Fibroblast of upper back skin (primary cell): ENCODE results near the gene PALM3.
"Not testable (repeated sequence)": the region's sequence is repeated elsewhere in the genome, so short reads cannot be mapped to it uniquely, and the experiment has no call there.

Experiments
- DNase-seq: peaks from one replicate; pipeline ENCODE4 v3.0.0-alpha.2; 2013

PALM3 gene

DNA sequence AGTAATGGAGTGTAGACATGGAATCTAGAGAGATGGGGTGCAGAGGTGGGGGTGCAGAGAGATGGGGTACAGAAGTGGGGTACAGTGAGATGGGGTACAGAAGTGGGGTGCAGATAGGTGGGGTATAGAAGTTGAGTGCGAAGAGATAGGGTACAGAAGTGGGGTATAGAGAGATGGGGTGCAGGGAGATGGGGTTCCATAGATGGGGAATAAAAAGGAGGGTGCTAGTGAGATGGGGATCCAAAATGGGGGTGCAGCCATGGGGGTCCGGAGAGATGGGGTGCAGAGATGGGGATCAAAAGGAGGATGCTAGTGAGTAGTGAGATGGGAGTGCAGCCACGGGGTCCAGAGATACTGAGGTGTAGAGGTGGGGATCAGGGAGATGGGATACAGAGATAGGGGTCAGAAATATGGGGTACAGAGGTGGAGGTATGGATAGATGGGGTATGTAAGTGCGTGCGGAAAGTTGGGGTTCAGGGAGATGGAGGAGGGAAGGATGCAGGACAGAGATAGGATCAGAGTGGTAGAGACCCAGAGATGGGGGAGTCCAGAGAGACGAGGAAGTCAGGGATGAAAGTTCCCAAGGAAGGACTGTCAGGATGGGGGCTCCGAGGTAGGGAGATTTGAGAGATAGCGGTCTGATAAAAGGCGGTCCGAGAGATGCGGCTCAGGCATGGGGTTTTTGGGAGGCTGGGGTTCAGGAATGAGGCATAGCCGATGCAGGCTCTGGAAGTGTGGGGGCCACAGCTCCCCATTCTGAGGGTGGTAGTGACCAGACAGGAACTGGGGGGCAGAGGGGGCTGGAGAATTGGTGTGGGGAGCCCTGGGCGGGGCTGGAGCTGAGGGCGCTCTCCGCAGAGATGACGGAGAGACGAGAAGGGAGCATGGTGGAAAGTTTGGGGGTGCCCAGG, 3.4 kb downstream of the PALM3 start:
- DNase-seq: no peak

DNA sequence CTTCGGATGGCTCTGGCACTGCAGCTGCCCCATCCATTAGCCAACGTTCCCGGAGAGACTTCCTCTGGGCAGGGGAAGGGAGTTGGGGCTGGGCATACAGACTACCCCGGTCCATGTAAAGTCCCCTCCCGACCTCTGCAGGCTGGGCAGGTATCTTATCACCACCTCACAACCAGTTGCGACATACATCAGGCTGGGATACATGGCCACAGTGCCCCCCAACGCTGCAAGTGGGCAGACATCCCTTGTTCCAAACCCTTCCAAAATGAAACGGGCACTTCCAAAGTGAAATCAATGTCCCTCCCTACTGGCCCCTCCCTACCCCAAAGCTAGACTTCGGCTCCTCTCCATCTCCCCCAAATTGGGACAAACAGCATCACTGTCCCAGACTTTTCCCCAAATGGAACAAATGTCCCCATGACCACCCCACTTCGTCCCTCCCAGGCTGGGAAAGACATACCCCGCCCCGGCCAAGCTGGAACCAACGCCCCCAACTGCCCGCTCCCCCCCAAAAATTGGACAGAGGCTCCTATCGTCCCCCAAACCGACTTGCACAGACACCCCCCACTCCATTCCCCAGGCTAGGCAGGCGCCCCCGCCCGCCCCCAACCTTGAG, 5.0 kb downstream of the PALM3 start:
- DNase-seq: no peak

DNA sequence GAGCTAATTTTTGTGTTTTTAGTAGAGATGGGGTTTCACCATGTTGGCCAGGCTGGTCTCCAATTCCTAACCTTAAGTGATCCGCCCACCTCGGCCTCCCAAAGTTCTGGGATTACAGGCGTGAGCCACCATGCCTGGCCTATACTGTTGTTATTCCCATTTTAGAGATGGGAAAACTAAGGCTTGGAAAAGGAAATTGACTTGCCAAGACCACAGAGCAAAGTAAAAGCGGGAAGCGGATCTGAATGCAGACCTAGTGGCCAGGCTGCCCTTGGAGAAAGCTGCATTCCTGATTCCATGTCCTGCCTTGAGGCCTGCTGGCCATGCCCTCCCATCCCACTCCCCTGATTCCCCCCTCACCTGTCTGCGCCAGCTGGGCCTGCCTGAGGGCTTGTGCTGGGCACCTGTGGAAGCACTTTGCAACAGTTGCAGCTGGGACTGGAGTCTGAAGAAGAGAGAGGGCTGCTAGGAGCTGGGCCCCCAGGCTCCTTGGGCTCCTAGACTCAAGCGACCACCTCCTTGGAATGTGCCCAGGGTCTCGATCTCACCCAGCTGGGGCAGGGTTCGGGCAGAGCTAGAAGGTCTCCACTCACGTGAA, 5.7 kb downstream of the PALM3 start:
- DNase-seq: no peak

DNA sequence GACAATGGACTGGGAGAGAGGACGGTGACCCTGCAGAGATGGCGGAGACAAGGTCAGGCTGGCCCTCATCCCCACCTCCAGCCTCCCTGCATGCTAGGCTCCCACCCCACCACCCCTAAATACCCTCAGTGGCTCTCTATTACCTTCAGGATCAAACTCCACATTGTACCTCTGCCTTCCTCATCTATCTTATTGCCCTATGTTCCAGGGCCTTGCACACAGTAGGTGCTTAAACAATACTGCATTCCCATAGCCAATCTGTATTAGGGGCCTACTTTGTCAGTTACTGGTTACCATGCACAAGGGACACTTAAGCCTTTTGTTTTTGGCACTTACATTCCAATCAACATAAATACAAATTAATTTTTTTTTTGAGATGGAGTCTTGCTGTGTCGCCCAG, 6.5 kb downstream of the PALM3 start:
- no peak for DNase-seq

DNA sequence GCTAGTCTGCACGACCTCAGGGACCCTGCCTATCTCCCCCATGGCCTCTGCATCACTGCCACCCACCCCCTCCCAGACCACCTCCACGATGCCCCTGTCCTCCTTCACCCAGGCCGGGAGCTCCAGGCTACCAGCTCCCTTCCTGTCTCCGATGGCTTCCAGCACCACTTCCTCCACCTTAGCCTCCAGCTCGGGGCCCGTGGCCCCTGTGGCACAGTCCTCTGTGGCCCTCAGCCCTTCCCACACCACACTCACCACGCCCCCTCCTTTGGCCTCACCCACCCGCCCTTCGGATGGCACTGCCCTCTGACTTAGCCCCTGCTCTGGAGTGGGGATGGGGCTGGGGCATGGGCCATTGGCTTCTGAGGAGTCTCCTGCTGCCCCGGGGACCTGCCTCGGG, 7.2 kb downstream of the PALM3 start:
- no peak for DNase-seq

DNA sequence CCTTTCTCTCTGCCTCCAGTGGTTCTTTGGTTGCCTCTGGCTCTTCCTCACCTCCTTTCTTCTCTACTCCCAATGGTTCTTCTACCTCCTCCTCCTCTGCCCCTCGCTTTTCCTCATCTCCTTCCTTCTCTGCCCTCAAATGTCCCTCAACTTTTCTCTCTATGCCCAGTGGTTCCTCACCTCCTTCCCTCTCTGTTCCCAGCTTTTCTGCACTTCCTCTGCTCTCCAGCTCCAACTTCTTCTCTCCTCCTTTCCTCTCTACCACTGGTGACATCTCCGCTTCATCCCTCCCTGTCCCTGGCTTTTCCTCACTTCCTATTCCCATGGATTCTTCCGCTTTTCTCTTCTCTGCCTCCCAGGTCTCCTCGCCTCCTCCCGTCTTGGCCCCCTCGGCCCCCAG, 7.8 kb downstream of the PALM3 start:
- no peak for DNase-seq

DNA sequence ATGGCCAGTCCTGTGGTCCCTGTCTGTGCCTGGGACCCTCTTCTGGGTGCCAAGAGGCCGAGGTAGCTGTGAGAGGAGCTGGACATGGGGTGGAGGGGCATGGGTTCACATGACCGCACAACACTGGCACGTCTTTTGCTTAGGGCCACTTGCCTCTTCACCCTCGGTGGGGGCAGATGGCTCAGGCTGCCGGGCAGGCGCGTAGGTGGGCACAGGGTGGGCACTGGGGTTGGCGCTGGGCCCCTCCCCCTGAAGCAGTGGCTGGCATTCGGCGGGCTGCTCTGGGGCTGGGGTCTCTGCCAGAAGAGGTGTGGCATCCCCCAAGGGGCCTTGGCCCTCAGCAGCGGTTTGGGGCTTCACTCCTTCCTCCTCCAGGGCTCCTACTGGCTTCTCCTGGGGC, 8.4 kb downstream of the PALM3 start:
- DNase-seq: no peak

DNA sequence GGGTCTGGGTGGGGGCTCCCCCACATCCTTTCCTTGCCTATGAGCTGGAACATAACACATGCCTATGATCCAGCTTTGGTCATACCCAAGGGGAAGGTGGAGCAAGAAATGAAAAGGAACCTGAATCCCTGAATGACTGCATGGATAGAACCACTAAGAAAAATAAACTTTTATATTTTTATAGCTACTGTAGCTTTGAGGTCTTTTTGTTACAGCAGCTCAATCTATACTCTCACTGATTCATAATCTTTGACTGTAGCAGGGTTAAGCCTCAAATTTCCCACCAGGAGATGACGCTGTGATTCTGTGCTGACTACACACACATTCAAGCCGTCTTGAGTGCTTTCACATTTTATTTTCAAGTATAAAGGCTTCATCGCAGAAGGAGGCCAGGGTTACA, 8.8 kb downstream of the PALM3 start:
- no peak for DNase-seq

DNA sequence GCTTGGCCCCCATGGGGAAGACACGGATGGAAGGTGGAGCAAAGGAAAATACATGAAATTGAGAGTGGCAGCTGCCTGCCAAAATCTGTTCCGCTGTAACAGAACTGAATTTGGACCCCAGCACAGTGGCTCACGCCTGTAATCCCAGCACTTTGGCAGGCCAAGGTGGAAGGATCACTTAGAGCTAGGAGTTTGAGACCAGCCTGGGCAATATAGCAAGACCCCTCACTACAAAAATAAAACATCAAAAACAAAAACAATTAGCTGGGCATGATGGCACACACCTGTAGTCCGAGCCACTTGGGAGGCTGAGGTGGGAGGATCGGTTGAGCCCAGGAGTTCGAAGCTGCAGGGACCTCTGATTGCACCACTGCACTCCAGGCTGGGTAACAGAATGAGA, 9.4 kb downstream of the PALM3 start:
- DNase-seq: no peak

DNA sequence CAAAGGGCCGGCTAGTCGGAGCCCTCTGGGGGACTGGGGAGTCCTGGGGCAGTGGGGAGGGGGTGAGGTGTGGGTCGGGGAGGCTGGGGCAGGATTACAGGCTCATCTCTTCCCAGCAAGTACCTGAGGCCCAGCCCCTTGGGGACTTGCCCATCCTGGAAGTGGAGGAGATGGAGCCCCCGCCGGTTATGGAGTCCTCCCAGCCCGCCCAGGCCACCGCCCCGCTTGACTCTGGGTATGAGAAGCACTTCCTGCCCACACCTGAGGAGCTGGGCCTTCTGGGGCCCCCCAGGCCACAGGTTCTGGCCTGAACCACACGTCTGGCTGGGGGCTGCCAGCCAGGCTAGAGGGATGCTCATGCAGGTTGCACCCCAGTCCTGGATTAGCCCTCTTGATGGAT, 9.9 kb downstream of the PALM3 start:
- DNase-seq: no peak

DNA sequence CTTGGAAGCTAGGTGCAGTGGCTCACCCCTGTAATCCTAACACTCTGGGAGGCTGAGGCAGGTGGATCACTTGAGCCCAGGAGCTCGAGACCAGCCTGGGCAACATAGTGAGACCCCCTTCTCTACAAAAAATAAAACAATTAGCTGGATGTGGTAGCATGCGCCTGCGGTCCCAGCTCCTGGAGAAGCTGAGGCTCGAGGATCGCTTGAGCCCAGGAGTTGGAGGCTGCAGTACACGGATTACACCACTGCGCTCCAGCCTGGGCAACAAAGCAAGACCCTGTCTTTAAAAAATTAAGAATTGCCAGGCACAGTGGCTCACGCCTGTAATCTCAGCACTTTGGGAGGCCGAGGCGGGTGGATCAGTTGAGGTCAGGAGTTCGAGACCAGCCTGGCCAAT, 10.9 kb downstream of the PALM3 start:
- DNase-seq: not testable (repeated sequence)

DNA sequence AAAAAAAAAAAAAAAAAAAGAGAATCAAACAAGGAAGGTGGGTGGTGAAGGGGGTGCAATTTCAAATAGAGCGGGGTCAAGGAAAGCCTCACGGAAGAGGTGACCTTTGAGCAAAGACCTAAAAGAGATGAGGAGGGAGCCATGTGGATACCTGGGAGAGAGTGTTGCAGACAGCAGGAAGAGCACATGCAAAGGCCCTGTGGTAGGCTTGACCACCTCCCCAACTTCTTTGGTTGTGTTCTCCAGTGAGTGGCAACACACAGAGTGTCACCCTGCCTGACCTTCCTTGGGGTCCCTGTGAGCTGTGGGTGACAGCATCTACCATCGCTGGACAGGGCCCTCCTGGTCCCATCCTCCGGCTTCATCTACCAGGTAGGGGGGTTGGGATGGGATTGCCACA, 11.4 kb downstream of the PALM3 start:
- no peak for DNase-seq

DNA sequence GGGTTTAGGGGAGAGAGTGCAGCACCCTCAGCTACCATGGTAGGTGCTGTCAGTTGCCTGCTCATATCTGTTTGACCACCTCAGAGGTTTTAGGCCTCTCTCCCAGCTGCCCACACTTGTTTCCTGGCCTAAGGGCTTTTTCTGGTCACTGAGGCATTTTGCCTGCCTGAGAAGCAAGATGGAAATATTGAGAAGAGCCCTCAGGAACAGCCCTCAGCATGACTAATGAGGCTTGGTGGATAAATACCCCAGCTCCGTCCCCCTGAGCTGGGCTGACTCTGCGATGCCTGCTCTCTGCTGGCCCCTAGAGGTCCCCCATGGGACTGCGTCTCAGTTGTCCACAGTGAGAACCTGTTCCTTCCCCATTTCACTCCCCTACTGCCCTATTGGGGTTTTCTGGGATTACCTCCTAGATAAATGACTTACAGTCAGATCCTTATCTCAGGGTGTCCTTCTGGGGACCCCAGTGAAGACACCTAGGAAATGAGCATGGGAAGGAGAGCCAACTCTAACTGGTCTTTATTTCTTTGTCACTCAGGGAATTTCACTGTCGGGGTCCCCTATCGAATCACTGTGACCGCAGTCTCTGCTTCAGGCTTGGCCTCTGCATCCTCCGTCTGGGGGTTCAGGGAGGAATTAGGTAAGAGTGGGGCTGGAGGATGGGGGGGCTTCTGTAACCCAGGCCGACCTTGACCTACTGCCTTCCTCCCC, 13.3 kb downstream of the PALM3 start:
- no peak for DNase-seq

DNA sequence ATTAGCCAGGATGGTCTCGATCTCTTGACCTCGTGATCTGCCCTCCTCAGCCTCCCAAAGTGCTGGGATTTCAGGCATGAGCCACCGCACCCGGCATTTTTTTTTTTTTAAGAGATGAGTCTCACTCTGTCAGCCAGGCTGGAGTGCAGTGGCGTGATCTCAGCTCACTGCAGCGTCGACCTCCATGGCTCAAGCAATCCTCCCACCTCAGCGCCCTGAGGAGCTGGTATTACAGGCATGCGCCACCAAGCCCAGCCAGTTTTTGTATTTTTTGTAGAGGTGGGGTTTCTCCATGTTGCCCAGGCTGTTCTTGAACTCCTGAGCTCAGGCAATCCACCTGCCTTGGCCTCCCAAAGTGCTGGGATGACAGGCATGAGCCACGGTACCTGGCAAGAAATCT, 14.0 kb downstream of the PALM3 start:
- DNase-seq: not testable (repeated sequence)

DNA sequence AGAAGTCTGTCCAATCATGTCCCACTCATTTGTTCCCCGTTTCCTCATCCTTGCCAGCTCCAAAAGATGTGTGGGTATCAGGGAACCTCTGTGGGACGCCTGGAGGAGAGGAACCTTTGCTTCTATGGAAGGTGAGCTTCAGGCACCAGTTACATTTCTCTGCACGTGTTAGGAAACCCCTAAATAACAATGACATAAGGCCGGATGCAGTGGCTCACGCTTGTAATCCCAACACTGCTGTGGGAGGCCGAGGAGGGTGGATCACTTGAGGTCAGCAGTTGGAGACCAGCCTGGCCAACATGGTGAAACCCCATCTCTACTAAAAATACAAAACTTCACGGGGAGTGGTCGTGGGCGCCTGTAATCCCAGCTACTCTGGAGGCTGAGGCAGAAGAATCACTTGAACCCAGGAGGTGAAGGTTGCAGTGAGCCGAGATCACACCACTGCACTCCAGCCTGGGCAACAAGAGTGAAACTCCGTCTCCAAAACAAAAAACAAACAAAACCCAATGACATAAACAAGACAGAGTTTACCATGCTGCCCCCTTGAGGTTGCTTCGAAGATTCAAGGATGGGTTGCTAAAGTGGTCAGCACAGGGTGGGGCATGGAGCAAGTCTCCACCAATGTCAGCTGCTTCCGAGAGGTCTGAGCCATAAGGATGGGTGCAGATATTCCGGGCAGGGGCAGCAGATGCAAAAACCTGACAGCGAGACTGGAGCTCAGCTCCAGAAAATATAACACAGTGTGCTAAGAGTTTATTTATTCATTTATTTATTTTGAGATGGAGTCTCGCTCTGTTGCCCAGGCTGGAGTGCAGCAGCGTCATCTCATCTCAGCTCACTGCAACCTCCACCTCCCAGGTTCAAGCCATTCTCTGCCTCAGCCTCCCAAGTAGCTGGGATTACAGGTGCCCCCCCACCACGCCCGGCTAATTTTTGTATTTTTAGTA, 18.9 kb downstream of the PALM3 start:
- DNase-seq: peak; percentile 41

DNA sequence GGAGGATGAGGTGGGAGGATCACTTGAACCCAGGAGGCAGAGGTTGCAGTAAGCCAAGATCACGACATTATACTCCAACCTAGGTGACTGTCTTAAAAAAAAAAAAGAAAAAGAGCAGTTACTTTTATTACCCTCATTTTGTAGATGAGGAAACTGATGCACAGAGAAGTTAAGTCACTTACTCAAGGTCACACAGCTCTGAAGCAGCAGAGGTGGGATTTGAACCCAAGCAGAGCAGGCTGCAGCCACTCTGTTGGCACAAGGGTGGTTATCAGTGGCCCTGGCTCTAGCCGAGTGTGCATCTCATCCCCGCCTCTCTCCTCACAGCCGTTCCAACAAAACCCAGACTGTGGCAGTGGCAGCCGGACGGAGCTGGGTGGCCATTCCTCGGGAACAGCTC, 22.7 kb downstream of the PALM3 start:
- DNase-seq: no peak

DNA sequence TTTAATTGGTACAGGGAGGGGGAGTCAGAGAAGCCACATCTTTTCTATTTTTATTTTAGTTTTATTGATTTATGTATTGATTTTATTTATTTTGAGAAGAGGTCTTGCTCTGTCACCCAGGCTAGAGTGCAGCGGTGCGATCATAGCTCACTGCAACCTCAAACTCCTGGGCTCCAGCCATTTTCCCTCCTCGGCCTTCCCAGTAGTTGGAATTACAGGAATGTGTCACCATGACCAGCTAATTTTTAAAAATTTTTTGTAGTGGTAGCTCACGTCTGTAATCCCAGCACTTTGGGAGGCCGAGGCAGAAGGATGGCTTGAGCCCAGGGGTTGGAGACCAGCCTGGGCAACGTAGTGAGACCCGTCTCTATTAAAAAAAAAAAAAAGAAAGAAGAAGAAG, 26.2 kb downstream of the PALM3 start:
- peak; percentile 45 for DNase-seq

DNA sequence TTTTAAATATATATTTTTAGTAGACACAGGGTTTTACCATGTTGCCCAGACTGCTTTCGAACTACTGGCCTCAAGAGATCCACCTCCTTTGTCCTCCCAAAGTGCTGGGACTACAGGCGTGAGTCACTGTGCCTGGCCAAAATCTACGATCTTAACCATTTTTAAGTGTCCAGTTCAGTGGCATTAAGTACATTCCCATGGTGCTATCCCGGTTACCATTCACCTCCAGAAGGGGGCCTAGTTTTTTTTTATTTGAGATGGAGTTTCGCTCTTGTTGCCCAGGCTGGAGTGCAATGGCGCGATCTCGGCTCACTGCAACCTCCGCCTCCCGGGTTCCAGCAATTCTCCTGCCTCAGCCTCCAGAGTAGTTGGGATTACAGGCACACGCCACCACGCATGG, 26.7 kb downstream of the PALM3 start:
- DNase-seq: not testable (repeated sequence)

DNA sequence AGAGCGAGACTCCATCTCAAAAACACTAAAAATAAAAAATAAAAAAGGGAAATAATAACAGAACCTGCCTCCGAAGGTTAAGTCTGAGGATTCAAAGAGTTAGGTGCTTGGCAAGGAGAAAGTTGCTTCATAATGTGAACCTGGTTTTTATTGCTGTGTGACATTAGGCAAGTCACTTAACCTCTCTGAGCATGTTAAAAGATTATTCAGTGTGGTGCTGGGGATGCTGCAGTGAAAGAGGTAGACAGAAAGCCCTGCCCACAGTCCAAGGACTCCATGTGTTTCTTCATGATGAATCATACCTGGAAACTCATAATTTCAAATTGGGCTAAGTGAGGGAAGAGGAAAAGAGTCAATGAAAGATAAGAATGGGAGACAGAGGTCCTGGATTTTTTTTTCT, 27.9 kb downstream of the PALM3 start:
- DNase-seq: no peak

DNA sequence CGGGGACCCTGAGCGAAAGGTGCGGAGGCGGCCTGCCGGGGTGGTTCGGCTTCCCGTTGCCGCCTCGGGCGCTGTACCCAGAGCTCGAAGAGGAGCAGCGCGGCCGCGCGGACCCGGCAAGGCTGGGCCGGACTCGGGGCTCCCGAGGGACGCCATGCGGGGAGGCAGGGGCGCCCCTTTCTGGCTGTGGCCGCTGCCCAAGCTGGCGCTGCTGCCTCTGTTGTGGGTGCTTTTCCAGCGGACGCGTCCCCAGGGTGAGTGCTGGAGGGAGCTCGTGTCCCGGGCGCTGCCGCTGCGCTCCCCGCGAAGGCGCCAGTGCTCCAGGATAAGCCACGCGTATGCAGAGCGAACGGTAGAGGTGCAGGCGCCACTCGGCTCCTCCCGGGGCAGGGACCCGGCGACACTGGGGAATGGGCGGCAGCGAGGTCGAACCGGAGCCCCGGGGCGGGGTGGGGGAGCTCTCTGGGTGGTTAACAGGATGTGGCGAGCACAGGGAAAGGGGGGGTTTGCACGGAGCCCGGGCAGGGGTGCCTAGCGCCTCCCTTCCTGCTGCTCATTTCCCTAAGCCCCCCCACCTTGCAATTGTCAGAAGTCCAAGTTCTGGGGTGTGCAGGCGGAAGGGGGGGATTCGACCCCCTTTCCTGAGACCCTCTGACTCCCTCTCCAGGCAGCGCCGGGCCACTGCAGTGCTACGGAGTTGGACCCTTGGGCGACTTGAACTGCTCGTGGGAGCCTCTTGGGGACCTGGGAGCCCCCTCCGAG, 30.0 kb downstream of the PALM3 start, which contains the start of gene IL27RA:
IL27RA (plus strand) TSS at position 44 of the 762 bp plus-strand sequence; CDS start at position 155, 111 bp downstream.
- peak; percentile 61 for DNase-seq

DNA sequence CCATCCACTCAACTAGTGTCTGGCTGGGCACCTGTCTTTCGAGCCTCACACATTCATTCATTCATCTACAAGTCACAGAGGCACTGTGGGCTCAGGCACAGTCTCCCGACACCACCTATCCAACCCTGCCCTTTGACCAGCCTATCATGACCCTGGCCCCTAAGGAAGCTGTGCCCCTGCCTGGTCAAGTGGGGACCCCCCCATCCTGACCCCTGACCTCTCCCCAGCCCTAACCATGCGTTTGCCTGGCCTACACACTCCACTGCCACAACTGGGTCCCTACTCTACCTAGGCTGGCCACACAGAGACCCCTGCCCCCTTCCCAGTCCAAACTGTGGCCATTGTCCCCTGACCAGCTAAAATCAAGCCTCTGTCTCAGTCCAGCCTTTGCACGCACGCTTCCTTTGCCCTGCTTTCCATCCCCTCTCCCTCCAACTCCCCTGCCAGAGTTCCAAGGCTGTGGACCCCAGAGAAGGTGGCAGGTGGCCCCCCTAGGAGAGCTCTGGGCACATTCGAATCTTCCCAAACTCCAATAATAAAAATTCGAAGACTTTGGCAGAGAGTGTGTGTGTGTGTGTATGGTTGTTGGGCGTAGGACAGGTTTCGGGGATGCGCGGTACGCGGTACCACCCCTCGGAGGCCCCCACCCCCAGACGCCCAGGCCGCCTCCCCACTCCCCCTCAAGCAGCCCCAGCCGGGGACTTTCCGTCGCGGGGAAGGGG, 30.7 kb downstream of the PALM3 start:
- no peak for DNase-seq
